Astrocyte of the hippocampus (primary cell): Measurements from ENCODE around the gene MED12L.

Experiments used
- DNase-seq: peaks from one replicate; pipeline ENCODE4 v3.0.0; 2011; ENCODE audit warnings: low read depth, low spot score

The MED12L gene

GRCh38 chr3:151320131-151320530, 234.7 kb downstream of the MED12L start:
- DNase-seq: no peak

GRCh38 chr3:151321526-151321925, 236.1 kb downstream of the MED12L start:
- DNase-seq: no peak

GRCh38 chr3:151322511-151322910, 237.0 kb downstream of the MED12L start:
- DNase-seq: no peak

- peak; percentile 23 for DNase-seq
Observed at GRCh38 chr3:151327571-151328198, 242.2 kb downstream of the MED12L start.

- DNase-seq: no peak
Observed at GRCh38 chr3:151328298-151328995, 243.0 kb downstream of the MED12L start.

GRCh38 chr3:151329363-151329762, 243.9 kb downstream of the MED12L start, which contains the start of gene P2RY13:
Gene P2RY13 (minus strand): TSS chr3:151329549. CDS start chr3:151329528, 21 bp downstream.
- no peak for DNase-seq

GRCh38 chr3:151330379-151330778, 244.9 kb downstream of the MED12L start:
- no peak for DNase-seq

- DNase-seq: no peak
Observed at GRCh38 chr3:151330899-151331298, 245.4 kb downstream of the MED12L start.

- DNase-seq: no peak
Observed at GRCh38 chr3:151331696-151332095, 246.2 kb downstream of the MED12L start.

GRCh38 chr3:151345859-151346258, 260.4 kb downstream of the MED12L start:
- peak; percentile 62 for DNase-seq

GRCh38 chr3:151346292-151346691, 260.8 kb downstream of the MED12L start:
- no peak for DNase-seq

- no peak for DNase-seq
Observed at GRCh38 chr3:151347432-151347831, 262.0 kb downstream of the MED12L start.

GRCh38 chr3:151350656-151351055, 265.2 kb downstream of the MED12L start:
- DNase-seq: no peak

GRCh38 chr3:151351219-151351618, 265.8 kb downstream of the MED12L start:
- DNase-seq: no peak

- no peak for DNase-seq
Observed at GRCh38 chr3:151351648-151352047, 266.2 kb downstream of the MED12L start.

GRCh38 chr3:151356794-151357462, 271.5 kb downstream of the MED12L start:
- DNase-seq: peak; percentile 33

- peak; percentile 39 for DNase-seq
Observed at GRCh38 chr3:151357463-151357850, 272.0 kb downstream of the MED12L start.

- DNase-seq: no peak
Observed at GRCh38 chr3:151362751-151363174, 277.3 kb downstream of the MED12L start.

GRCh38 chr3:151366993-151367392, 281.5 kb downstream of the MED12L start:
- no peak for DNase-seq

GRCh38 chr3:151367448-151367847, 282.0 kb downstream of the MED12L start:
- no peak for DNase-seq

- no peak for DNase-seq
Observed at GRCh38 chr3:151371526-151371925, 286.1 kb downstream of the MED12L start.

GRCh38 chr3:151372063-151372820, 286.8 kb downstream of the MED12L start:
- no peak for DNase-seq
